ENCODE data around the gene PHF21B.
"Not testable (repeated sequence)": the region's sequence is repeated elsewhere in the genome, so short reads cannot be mapped to it uniquely, and the experiment has no call there.

The PHF21B gene

DNA sequence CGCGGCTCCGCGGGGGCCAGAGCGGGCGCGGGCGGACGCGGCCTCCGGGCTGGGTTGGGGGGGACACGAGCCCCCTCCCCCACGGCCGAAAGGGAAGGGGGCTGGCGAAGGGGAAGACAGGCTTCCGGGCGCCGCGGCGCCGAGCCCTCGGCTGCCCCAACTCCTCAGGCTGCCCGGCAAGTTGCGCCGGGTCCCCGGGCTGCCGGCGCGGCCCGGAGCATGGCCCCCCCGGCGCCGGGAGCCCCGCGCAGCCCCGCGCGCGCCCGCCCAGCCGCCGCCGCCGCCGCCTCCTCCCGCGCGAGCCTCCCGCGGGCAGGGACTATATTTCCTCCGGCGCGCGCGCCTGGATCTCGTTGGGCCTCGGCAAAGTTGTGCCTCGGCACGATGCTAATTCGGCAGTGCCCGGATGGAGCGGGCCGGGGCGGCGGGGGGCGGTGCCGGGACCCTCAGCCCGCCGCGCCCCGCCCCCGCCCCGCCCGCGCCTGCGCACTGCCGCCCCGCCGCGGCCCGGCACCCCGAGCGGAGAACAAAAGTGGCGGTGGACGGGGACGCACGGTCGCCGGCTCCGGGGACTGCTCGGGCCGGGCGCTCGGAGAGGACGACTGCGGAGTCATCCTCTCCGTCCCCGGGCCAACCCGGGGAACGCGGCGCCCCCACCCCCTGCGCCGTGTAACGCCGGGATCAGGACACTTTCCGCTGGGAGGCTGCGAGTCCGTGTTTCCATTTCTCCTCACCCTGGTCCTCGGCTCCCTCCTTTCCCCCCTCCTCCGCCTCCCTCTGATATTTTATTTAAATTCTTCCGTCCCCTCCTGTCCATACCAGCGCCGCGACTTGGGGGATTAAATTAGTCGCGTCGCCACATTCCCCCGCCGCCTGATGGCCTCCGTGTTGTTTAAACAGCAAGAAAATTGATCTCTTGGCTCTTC lies at the start of gene PHF21B:
Gene PHF21B, minus strand, starts transcription at position 400 of the 926 bp plus-strand sequence. CDS start 456 bp downstream, outside the sequence.
- DNase-seq: peak; percentile 37

DNA sequence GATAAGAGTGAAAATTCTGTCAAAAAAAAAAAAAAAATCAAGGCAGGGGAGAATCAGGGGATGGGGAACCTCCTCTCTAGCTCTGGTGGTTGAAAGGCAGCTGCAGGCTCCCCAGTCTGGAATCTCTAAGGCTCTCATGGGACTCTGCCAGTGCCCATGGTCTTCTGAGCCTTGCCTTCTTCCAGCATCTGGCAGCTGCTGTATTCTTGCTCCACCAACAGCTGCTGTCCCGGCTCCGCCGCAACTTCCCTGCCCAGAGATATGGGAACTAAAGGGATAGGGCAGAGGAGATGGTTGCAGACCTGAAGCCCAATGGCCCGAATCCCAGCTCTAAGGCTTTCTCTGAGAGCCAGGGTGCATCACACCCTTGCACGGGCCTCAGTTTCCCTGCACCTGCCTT lies 49.5 kb upstream of the PHF21B start:
- no peak for DNase-seq

DNA sequence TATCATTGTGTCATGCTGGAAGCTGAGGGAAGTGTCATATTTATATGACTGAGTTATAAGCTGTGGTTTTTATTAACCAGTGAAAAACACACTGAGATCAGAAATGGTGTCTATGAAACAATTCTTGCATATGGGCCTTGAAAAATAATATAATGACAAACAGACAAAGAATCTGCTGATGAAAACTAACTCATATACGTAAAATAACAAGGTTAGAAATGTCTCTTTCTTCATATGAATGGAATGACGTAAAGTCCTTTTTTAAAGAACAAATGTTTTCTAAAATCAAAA lies 48.8 kb upstream of the PHF21B start:
- DNase-seq: no peak

DNA sequence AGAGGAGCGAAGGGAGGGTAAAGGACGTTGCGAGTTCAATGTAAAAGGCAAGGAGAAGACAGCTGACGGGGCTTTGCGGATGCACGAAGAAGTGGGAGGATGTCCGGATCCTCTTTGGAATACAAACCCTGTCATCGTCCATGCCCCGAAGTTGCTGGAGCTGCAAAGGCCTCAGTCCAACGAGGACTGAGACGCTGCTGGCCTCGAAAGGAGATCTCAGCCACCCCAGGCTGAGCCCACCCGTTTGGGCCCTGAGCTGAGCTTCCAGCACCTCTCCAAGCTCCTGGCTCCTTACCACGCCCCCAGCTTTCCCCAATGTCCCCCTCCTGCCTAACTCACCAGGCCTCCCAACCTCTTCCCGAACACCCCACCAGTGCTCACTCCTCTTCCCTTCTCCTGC lies 46.1 kb upstream of the PHF21B start:
- DNase-seq: no peak

DNA sequence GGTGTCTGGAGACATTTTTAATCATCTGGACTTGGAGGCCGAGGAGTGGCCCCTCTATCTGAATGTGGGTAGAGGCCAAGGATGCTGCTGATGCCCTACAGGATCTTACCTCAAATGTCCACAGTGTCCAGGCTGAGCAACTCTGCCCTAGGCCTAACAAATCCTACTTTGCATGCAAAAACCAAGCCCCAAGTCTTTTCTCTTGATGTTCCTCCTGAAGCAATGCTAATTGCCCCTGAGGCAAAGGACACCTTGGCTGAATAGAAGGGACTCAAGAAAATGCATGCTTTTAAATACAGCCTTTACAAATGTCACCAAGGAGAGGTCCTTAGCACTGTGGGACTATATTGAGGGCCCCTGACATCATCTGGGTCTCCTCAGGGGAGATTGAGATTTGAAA lies 43.8 kb upstream of the PHF21B start:
- DNase-seq: no peak

DNA sequence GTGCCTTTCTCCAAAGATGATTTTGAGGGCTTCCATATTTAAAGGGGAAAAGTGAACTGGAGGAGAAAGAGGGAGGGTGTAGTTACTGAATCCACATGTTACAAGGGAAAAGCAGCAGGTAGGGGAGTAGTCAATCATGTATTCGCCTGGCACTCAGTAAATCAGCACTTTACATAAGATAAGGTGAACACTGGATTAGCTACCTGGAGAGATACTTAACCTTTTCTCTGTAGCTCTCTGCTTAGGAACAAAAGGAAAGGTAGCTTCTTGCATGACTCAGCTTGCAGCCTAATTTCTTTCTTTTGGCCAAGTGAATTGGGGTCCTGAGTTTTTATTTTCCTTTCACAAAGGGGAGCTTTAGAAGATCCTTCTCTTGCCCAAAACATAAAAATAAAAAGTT lies 43.3 kb upstream of the PHF21B start:
- DNase-seq: no peak

DNA sequence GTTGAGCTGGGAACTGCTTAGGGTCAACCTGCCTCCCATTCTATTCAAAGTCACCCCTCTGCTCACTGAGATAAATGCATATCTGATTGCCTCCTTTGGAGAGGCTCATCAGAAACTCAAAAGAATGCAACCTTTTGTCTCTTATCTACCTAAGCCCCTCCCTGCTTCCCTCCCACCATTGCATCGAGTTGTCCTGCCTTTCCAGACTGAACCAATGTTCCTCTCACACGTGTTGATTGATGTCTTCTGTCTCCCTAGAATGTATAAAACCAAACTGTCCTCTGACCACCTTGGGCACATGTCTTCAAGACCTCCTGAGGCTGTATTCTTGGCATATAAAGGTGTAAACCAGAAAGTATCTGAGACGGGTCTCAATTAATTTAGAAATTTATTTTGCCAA lies 42.9 kb upstream of the PHF21B start:
- DNase-seq: not testable (repeated sequence)

DNA sequence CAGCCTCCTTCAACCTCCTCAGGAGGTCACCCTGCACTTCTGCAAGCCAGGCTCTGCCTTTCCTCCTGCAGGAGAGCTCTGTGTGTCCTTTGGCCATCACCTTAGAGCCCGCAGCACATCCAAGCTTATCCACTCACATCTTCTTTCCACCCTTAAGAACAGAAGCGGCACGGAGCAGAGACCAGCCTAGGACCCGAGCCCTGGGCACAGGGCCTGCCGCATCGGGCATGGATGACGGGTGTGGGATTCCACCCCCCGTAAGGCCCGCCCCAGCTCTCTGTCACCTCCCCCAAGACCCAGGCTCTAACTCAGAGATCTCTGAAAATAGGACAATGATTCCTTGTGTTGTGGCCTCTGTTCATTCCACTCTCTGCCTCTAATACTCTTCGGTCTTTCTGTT lies 42.1 kb upstream of the PHF21B start:
- no peak for DNase-seq

DNA sequence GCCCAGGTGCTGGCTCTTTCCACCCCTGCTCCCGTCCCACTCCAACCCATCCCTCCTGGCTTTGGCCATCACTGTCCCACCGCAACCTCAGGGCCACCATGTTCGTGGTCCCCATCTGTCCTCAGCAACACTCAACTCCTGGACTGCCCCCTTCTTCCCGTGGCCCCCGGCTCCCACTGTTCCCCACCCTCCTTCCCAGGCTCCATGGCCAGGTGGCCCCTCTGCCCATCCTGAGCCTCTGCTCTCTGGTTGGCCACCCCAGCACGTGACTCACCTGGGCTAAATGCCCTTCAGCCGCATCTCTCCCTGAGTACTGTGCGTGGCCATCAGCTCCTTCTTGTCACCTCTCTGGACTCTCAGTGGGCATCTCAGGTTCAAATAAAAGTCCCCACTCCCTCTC lies 41.6 kb upstream of the PHF21B start:
- no peak for DNase-seq

DNA sequence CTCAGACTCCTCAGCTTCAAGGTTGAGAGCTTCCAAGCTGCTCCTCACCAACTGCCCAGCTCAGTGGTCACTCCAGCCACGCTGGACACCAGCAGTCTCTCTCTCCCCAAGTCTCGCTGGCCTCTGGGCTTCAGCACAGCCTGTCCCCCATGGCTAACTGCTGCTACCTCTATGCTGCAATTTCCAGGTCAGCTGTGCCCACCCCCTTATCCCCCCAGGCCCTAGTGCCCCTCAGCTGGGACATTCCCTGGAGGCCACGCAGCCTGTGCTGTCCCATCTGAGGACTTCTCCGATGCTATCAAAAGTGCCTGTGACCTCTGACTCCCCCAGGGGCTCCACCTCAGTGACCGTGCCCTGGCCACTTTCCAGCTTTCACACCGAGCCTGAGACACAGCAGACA lies 37.5 kb upstream of the PHF21B start:
- DNase-seq: no peak

DNA sequence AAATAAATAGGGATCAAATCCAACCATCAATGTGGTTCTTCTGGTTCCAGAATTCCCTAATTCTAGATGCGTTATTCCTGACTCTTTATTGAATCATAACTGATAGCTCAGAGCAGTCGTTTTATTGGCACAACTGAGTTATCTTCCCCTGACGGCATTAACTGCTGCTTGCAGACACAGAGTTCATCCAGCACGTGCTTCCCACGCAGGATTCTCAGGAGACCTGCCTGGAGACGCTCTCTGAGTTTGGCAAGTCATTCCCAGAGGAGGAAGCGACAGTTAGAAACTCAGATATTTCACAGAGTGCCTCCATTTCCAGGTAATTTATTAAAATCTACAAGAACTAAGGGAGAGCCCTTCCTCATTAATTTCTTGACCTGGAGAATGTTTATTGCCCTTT lies 35.4 kb upstream of the PHF21B start:
- no peak for DNase-seq

DNA sequence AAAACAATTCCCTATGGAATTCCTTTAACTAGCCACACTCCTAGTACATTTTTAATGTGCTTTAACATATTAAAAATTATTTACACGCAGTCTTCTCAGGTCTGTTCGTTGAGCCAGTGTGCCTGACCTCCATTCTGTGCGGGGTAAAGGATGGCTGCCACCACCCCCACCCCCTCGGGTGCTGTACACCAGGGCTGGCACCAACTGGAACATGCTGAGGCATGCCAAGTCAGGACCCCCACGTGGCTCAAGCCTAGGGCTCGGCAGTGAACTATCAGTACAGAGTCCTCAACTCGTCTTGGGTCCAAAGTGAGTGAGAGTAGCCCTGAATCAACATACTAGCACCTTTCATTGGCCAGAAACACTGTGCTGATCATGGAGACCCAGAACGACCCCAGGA lies 32.5 kb upstream of the PHF21B start:
- no peak for DNase-seq

DNA sequence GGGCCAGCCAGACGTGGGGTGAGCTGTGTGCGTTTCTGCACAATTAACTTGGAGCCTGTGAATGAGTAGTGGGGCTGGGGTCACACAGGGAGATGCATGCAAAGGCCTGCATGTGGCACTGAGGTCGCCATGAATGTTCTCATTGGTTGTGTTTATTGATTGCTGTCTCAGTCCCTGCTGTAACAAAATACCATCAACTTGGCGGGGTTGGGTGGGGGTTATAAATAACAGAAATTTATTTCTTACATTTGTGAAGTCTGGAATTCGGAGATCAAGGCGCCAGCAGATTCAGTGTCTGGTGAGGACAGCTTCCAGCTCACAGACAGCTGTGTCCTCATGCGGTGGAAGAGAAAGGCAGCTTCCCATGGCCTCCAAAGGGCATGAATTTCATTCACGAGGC lies 29.3 kb upstream of the PHF21B start:
- DNase-seq: no peak

DNA sequence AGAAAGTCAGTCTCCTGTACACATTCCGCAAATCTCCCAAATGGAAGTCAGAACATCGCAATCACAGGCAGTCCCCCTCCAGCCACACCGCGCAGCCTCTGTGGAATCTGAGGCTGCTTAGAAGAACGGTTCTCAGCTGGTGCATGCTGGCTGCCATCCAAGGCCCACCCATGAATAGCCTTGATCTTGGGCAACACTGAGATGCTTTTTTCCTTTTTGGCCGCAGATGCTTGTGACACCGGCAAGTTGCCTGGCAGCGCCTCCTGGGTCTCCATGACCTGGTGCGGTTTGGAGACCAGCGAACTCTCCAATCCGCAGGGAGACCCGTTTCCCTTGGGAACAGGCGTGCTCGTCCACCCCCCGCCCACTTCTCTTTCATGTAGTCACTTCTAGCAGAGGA lies 26.3 kb upstream of the PHF21B start:
- no peak for DNase-seq

DNA sequence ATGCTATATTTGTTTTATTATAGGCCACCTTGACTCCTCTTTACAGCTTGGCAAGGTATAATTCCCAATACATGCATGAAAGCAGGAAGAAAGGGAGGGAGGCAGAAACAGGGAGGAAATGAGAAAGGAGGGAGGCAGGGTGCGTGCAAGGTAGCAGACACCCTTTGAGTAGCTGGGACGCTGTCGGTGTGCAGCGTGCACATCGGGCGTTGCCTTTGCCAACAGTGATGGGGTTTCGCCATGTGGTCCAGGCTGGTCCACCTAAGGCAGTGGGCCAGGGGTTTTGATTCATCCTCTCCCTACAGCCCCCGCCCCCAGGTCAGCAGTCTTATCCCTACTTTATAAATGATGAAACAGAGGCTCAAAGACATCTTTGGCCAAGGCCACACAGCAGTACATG lies 25.0 kb upstream of the PHF21B start:
- DNase-seq: no peak

DNA sequence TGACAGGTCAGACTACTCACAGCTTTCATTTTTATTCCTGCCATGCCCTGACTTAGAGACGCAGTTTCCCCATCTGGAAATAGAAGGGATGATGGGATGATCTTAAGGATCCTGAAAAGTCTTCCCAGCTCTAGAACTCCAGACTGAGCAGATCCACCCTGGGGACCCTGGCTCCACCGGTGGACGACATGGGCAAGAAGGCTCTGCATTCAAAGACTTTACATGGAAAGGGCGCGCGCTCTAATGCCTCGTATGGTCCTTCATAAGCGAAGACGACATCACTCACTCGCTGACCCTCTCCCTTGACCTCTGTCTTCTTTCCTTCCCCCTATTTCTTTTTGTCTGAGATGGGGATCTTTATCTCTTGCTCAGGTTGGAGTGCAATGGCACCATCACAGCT lies 24.4 kb upstream of the PHF21B start:
- DNase-seq: no peak

DNA sequence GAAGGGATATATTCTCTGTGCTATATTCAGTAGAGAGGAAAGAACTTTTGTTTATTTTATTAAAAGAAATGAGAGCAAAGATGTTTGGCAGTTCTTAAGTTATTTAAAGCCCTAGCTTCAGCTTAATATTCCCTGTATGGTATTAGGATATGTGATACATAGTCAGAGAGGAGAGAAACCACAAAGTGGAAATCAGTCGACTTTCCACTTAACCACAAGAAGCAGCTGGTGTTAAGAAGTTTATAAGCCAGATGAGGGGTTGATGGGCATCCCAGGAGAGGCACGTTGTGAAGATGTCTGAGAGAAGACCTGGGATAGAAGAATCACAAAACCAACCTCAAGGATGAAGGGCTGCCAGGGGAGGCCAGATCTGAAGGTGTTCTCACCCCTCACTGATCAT lies 23.3 kb upstream of the PHF21B start:
- DNase-seq: no peak

DNA sequence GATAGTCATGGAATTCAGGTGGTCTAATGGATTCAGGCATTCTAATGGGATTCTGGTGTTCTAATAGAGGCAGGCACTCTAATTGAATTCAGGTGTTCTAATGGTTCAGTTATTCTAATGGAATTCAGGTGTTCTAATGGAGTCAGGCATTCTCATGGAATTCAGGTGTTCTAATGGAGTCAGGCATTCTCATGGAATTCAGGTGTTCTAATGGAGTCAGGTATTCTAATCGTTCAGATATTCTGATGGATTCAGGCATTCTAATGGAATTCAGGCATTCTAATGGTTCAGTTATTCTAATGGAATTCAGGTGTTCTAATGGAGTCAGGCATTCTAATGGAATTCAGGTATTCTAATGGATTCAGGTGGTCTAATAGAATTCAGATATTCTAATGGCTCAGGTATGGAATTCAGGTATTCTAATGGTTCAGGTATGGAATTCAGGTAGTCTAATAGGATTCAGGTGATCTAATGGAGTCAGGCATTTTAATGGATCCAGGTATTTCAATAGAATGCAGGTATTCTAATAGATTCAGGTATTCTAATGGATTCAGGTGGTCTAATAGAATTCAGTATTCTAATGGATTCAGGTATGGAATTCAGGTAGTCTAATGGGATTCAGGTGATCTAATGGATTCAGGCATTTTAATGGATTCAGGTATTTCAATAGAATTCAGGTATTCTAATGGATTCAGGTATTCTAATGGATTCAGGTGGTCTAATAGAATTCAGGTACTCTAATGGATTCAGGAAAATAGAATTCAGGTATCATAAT lies 22.0 kb upstream of the PHF21B start:
- DNase-seq: no peak

DNA sequence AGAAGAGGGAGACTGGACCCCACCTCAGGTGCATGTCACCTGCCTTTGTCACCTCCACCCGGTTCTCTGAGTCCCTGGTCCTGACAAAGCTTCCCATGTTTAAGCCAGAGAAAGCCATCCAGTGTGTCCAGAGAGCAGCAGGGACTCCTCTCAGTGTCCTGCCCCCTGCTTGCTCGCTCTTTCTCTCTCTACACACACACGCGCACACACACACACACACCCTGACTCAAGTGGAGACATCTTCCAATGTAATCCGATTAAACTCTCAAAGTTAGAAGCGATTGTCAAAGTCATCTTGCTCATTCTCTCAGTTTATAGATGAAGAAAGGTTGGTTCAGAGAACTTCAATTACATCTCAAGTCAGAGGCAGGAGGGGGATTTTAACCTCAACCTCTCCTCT lies 19.7 kb upstream of the PHF21B start:
- no peak for DNase-seq

DNA sequence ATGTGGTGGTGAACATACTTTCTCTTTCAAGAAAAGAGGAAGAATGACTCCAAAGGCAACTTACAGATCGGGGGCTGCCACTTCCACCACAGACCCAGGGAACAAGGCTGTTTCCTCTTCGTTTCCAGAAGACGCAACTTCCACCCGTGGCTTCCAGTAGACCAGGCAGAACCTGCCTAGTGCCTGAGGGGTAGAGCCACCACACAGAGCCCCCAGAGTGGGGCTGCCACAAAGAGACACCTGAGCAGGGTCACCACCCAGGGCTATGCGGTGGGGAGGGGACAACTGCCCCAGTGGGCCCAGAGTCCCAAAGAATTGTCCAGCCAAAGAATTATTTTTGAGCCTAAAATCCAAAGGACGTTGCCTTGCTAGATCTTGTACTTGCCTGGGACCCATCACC lies 16.7 kb upstream of the PHF21B start:
- DNase-seq: no peak

DNA sequence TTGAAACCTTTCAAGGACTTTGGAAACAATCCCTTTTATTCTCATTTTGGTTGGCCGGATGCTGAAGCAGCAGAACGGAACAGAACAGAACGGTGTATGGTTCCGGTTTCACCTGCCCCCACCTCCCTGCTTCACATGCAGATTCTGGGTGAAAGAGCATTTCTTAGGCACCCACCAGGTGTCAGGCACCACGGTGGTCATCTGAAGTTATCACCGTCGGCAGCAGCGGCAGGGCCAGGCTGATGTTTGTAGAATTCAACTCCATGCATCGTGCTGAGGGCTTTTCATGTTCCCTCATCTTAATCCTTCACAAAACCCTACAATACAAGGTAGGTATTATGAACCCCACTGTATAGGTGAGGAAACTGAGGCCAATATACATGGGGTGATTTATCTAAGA lies 13.6 kb upstream of the PHF21B start:
- no peak for DNase-seq

DNA sequence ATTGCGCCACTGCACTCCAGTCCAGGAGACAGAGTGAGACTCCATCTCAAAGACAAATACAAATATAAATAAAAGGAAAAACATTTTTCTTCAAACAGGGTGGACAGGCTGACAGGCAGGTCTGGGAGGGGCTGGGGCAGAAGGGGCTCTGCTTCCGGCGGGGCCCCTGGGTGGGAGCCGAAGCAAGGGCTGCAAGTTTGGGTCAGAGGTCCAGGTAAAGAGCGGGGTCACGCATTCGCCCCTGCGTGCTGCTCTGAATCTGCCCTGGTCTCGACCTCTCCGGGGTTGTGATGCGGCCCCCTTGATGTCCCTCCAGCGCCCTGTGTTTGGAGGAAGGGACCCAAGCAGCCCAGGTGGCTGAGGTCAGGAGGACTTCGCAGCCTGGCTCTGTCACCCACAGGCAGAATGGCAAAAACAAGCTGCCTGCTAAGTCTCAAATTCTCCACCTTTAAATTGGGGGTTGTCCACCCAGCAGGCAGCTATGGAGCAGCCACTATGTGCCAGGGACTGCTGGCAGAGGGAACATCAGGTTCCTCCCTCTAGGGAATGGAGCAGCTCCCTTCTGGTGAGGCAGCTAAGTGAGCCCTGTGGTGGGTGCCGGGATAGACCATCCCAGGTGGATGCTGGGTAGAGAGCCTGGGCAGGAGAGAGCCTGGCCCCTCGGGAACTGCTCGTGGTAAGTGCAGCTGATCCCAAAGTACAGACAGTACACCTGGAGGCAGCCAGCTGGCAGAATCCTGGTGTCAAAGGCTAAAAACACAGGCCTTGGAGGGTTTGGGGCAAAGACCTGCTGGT lies 10.3 kb upstream of the PHF21B start:
- no peak for DNase-seq

DNA sequence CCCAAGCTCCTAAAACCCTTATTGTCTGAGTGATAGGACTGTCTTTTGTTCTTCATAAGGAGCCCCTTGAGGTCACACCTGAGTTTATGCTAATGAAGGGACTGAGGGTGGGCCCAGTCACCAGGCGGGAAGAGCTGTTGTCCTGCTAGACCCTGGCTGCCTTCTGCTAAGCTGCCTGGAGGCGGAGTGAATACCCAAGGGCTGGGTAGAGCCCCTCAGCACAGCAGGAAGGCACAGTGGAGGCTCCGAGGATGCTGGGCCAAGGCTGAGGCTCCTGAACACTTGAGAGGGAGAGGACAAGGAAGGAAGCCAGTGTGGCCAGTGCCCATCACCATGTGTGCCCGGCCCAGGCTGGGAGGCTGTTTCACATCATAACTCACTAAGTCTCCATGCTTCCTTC lies 4.8 kb upstream of the PHF21B start:
- DNase-seq: no peak

DNA sequence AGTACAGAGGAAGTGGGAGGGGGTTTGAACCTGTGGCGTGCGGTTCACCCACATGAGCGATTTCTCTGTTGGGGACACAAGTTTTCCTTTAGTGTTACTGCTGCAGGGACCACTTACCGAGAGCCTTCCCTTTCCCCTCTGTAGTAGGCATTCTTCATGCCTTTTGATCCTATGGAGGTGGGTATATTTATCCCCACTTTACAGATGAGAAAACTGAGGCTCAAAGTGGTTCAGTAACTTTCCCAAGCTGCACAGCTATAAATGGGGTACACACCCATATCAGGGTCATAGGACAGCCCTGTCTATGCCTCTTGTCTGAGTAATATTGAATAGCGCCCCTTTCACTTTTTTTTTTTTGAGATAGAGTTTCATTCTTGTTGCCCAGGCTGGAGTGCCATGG lies 3.3 kb upstream of the PHF21B start:
- DNase-seq: no peak

All from activated CD4-positive, alpha-beta T cell treated with anti-CD3 and anti-CD28 coated beads, Interleukin-2, Interleukin-6, amounts not matched to agents 100 ng/mL and 50 ng/mL, durations not matched to agents 16 hours and 8 hours (primary cell).